GM18508 (cell line): ENCODE results near the gene SIL1.

ENCODE experiments used
- ATAC-seq: cut with Tn5 transposase; IDR thresholded peaks from one replicate; pipeline ENCODE4 v1.9.1; 2021; ENCODE audit warnings: moderate number of reproducible peaks; ENCODE audit not compliant: insufficient read depth, unreplicated experiment

The SIL1 gene

GRCh38 chr5:138909734-138910133 lies 288.4 kb downstream of the SIL1 start:
- no peak for ATAC-seq

- no peak for ATAC-seq
Observed at GRCh38 chr5:138905541-138905940, 292.6 kb downstream of the SIL1 start.

- ATAC-seq: no peak
Observed at GRCh38 chr5:138903130-138903775, 294.9 kb downstream of the SIL1 start.

- no peak for ATAC-seq
Observed at GRCh38 chr5:138901716-138902115, 296.5 kb downstream of the SIL1 start.

- no peak for ATAC-seq
Observed at GRCh38 chr5:138900281-138900965, 297.7 kb downstream of the SIL1 start.

- ATAC-seq: no peak
Observed at GRCh38 chr5:138898742-138899141, 299.4 kb downstream of the SIL1 start.

- no peak for ATAC-seq
Observed at GRCh38 chr5:138898299-138898698, 299.9 kb downstream of the SIL1 start.
